ENCODE data around the gene COX6B2.

GRCh38 chr19:55316646-55317045, 37.9 kb downstream of the COX6B2 start:
- no peak for TF ChIP-seq POLR2AphosphoS5 (IDR thresholded peaks at IDR 0.05)
- no peak for TF ChIP-seq CTCF (IDR thresholded peaks at IDR 0.05)
- no peak for TF ChIP-seq POLR2A (IDR thresholded peaks at IDR 0.05)
